Measurements from ENCODE around the gene BTNL9. TPM values are rescaled to one million over a fixed set of nuclear protein-coding genes. Genes with fewer than 3 reads are reported as not detected.

BTNL9 gene
- total RNA-seq, 2 experiments from 2014 or later: not detected

DNA sequence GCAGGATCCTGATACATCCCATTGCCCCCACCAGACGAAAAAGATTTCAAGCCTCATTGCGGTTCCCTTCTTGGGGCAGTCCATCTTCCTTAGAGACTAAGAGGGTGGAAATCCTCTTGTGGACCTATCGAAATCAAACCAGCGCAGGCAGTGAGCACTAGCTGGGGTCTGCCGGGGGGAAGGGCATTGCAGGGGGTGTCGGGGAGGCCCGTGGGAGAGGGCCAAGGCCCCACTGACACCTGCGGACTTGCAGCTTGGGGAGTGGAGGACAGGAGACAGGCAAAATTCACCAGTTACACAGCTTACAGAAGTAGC is 522 bp downstream of the BTNL9 start:
- Mint-ChIP-seq H3K27ac (no peak overlapping the region), H3K36me3 (ENCODE audit: low read depth) (no peaks in the 10 kb centered on the region), H3K9me3 (no peaks in the 10 kb centered on the region), H3K27me3 (peaks cover 34% of the 10 kb centered on the region), H3K4me3 (no peak overlapping the region), H3K4me1 (ENCODE audit: low read depth) (no peaks in the 10 kb centered on the region)
- TF ChIP-seq, protein P1, sequence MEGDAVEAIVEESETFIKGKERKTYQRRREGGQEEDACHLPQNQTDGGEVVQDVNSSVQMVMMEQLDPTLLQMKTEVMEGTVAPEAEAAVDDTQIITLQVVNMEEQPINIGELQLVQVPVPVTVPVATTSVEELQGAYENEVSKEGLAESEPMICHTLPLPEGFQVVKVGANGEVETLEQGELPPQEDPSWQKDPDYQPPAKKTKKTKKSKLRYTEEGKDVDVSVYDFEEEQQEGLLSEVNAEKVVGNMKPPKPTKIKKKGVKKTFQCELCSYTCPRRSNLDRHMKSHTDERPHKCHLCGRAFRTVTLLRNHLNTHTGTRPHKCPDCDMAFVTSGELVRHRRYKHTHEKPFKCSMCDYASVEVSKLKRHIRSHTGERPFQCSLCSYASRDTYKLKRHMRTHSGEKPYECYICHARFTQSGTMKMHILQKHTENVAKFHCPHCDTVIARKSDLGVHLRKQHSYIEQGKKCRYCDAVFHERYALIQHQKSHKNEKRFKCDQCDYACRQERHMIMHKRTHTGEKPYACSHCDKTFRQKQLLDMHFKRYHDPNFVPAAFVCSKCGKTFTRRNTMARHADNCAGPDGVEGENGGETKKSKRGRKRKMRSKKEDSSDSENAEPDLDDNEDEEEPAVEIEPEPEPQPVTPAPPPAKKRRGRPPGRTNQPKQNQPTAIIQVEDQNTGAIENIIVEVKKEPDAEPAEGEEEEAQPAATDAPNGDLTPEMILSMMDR (IDR thresholded peaks at IDR 0.05): no peak
- DNase-seq (no peak), ATAC-seq (no peak)
- intact Hi-C loops (cut with micrococcal nuclease): no loop called here
- CTCF ChIA-PET: no interaction called here
- POLR2A ChIA-PET: no interaction called here

DNA sequence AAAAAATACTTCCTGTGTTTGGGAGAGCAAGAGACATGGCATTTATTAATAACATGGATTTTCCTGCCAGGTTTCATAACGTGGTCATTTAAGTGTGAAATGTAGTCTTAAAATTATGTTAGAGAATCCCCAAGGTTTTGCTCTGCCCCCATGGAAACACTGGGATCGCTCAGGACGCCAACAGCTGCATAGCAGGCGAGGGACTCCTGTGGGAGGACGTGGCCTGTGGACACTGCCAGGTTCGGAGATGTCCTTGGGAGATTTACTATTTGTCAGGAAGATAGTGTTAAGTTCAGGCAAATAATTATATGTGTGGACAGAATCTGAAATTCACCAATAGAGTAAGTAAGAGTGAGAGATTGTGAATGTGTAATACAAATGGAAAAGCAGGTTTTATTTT is 977 bp downstream of the BTNL9 start:
- ChIA-PET CTCF (no interaction called here), POLR2A (no interaction called here)
- Mint-ChIP-seq H3K27ac (no peak overlapping the region), H3K36me3 (ENCODE audit: low read depth) (no peaks in the 10 kb centered on the region), H3K9me3 (no peaks in the 10 kb centered on the region), H3K4me3 (no peak overlapping the region), H3K27me3 (peaks cover 34% of the 10 kb centered on the region), H3K4me1 (ENCODE audit: low read depth) (no peaks in the 10 kb centered on the region)
- intact Hi-C loops (cut with micrococcal nuclease): no loop called here
- no peak for ATAC-seq
- DNase-seq: no peak
- TF ChIP-seq, protein P1 (IDR thresholded peaks at IDR 0.05): no peak

DNA sequence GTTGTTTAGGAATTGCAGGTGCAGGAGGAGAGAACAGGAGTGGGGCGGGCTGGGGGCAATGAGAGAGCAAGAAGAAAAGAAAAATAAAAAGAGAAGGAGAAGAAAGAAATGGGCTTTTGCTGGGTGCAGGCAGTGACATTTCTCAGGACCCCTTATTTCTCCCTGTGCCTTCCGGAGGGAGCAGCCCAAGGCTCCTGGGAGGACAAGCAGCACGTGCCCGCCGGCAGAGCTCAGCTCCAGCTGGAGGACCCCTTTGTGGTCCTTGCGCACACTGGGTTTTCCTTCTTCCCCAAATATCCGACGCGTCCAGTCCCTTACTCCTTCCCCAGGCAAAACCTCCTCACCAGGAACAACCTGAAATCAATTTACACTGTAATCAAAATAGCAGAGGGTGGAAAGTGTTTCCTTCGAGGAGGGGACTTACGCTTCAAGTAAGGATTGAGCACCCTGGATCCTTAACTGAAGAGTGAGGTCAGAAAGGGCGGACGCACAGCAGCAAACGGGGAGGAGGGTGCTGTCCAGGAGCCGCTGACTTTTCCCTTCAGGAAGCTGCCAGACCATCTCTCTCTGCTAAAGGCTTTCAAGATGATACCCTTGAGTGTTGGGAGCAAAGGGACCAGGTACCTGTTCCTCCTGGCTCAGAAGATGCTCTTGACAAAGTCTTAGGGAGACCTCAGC is 2.1 kb downstream of the BTNL9 start:
- Mint-ChIP-seq H3K4me3 (no peak overlapping the region), H3K9me3 (no peaks in the 10 kb centered on the region), H3K27ac (no peak overlapping the region), H3K27me3 (peaks cover 32% of the 10 kb centered on the region), H3K4me1 (ENCODE audit: low read depth) (no peaks in the 10 kb centered on the region), H3K36me3 (ENCODE audit: low read depth) (no peaks in the 10 kb centered on the region)
- POLR2A ChIA-PET: no interaction called here
- CTCF ChIA-PET: no interaction called here
- no peak for ATAC-seq
- TF ChIP-seq, protein P1 (IDR thresholded peaks at IDR 0.05): no peak
- no peak for DNase-seq
- intact Hi-C loops (cut with micrococcal nuclease): no loop called here

DNA sequence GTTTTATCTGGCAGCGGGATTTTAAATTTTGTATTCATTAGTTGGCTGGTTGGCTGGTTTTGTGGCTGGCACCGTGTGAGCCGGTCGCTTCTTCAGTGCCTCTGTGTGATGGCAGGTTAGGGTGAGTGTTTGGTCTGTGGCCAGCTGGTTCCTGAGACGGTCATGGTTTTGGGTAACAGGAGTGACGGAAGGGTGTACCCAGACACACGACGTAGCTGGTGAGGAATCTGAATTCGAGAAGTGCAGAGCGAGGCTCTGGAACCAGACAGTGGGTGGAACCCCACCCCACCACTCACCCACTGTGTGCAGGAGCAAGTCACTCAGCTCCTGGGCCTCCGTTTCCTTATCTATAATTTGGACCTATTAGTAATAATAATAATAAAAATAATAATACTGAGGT is 2.7 kb downstream of the BTNL9 start:
- POLR2A ChIA-PET: no interaction called here
- no peak overlapping the region for H3K27ac Mint-ChIP-seq
- intact Hi-C loops (cut with micrococcal nuclease): no loop called here
- ATAC-seq (no peak), DNase-seq (no peak)
- CTCF ChIA-PET: no interaction called here
- no peaks in the 10 kb centered on the region for H3K4me1 Mint-ChIP-seq (ENCODE audit: low read depth)
- no peak overlapping the region for H3K4me3 Mint-ChIP-seq
- TF ChIP-seq, protein P1 (IDR thresholded peaks at IDR 0.05): no peak
- no peaks in the 10 kb centered on the region for H3K9me3 Mint-ChIP-seq
- H3K27me3 Mint-ChIP-seq: peaks cover 34% of the 10 kb centered on the region
- no peaks in the 10 kb centered on the region for H3K36me3 Mint-ChIP-seq (ENCODE audit: low read depth)

DNA sequence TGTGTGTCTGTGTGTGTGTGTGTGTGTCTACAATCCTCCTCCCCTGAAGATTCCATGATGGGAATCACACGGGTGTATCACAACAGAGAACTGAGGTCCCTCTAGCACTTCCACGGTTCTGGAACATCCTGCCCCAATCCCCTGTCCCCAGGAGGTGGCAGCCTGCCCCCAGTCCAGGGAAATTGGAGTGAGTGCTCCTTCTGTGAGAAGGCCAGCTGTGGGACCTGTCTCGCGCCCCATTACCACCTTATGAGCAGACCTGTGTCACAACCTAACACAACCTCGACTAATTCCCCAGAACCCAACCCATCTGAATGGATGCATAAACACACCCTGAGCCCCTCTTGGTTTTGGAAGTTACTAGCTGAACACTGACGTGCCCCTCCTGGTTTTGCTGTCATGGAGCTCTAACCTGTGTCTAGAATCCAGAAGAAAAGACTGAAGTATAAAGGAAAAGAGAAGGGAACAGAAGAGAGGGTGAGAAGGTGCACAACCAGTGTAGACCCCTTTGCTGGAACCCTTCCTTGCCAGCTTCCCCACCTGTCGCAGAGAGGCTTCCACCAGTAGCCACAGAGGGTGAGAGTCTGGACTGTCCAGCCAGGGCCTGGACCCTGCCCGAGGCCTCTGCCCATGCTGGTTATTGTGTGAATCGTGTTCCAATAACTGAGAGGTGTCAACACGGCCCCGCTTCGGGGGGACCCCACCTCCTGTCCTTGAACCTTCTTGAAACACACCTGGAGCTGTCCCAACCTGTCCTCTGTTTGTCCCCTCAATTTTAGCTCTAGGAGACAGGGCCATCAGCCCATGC is 3.4 kb downstream of the BTNL9 start:
- no peak overlapping the region for H3K27ac Mint-ChIP-seq
- intact Hi-C loops (cut with micrococcal nuclease): no loop called here
- TF ChIP-seq, protein P1 (IDR thresholded peaks at IDR 0.05): no peak
- no peaks in the 10 kb centered on the region for H3K9me3 Mint-ChIP-seq
- no peaks in the 10 kb centered on the region for H3K36me3 Mint-ChIP-seq (ENCODE audit: low read depth)
- H3K4me1 Mint-ChIP-seq (ENCODE audit: low read depth): no peaks in the 10 kb centered on the region
- ChIA-PET POLR2A (no interaction called here), CTCF (no interaction called here)
- no peak overlapping the region for H3K4me3 Mint-ChIP-seq
- peaks cover 36% of the 10 kb centered on the region for H3K27me3 Mint-ChIP-seq
- DNase-seq (no peak), ATAC-seq (no peak)
